Measurements from ENCODE around the gene CLEC4A. TPM values are rescaled to one million over a fixed set of nuclear protein-coding genes. Genes with fewer than 3 reads are reported as not detected.
"Not testable (repeated sequence)": the region's sequence is repeated elsewhere in the genome, so short reads cannot be mapped to it uniquely, and the experiment has no call there.

The CLEC4A gene
- total and polyA plus RNA-seq, 10 donors, result 5.2 to 19.6 (median 9.1) TPM

- peak overlapping the region in 7 of 8 donors; percentile 96 to 99 (median 96) for H3K27ac ChIP-seq
- intact Hi-C loops (cut with DNase I; ENCODE audit: low total_unique reads), result no loop called here
- H3K36me3 ChIP-seq, result peaks cover 0 to 21% (median 4%) of the 10 kb centered on the region in 6 donors
- 1 to 8% (median 7%) methylated on average over 4 of the region's 4 CpGs for WGBS, 5 donors
- H3K4me3 ChIP-seq, result peak overlapping the region; percentile 61 to 89 (median 76)
- H3K9me3 ChIP-seq, result no peaks in the 10 kb centered on the region
- peaks cover 28 to 89% (median 62%) of the 10 kb centered on the region in 6 donors for H3K4me1 ChIP-seq
- DNase-seq, result no peak
- TF ChIP-seq, protein P1, sequence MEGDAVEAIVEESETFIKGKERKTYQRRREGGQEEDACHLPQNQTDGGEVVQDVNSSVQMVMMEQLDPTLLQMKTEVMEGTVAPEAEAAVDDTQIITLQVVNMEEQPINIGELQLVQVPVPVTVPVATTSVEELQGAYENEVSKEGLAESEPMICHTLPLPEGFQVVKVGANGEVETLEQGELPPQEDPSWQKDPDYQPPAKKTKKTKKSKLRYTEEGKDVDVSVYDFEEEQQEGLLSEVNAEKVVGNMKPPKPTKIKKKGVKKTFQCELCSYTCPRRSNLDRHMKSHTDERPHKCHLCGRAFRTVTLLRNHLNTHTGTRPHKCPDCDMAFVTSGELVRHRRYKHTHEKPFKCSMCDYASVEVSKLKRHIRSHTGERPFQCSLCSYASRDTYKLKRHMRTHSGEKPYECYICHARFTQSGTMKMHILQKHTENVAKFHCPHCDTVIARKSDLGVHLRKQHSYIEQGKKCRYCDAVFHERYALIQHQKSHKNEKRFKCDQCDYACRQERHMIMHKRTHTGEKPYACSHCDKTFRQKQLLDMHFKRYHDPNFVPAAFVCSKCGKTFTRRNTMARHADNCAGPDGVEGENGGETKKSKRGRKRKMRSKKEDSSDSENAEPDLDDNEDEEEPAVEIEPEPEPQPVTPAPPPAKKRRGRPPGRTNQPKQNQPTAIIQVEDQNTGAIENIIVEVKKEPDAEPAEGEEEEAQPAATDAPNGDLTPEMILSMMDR (IDR thresholded peaks at IDR 0.05 in 8 of 11, conservative IDR thresholded peaks at IDR 0.05 in 3 of 11), result no peak
- TF ChIP-seq POLR2A (IDR thresholded peaks at IDR 0.05), result no peak
- no peak for TF ChIP-seq POLR2AphosphoS5 (IDR thresholded peaks at IDR 0.05)
- no peaks in the 10 kb centered on the region for H3K27me3 ChIP-seq (replicated peaks in 1 of 7)
Measured at GRCh38 chr12:8082808-8083100, 40.7 kb upstream of the CLEC4A start.

GRCh38 chr12:8084351-8084750 lies 39.1 kb upstream of the CLEC4A start:
- H3K9me3 ChIP-seq; DNase-seq; H3K27me3 ChIP-seq (replicated peaks in 1 of 7); intact Hi-C loops (cut with DNase I; ENCODE audit: low total_unique reads); H3K27ac ChIP-seq: not testable (repeated sequence)
- 63 to 77% (median 65%) methylated on average over 3 of the region's 3 CpGs for WGBS, 5 donors
- Histone ChIP-seq H3K4me1 (peaks cover 41 to 90% (median 76%) of the 10 kb centered on the region in 6 donors), H3K4me3 (peak overlapping the region in 1 of 8 donors; percentile 89), H3K36me3 (peaks cover 0 to 26% (median 5%) of the 10 kb centered on the region in 6 donors)

GRCh38 chr12:8087666-8088065 lies 35.8 kb upstream of the CLEC4A start:
- no peak for TF ChIP-seq POLR2A (IDR thresholded peaks at IDR 0.05)
- TF ChIP-seq, protein P1 (IDR thresholded peaks at IDR 0.05 in 8 of 11, conservative IDR thresholded peaks at IDR 0.05 in 3 of 11), result no peak
- no peak for TF ChIP-seq POLR2AphosphoS5 (IDR thresholded peaks at IDR 0.05)
- peak overlapping the region in 1 of 8 donors; percentile 25 for H3K4me3 ChIP-seq
- intact Hi-C loops (cut with DNase I; ENCODE audit: low total_unique reads), result no loop called here
- no peak for DNase-seq
- H3K36me3 ChIP-seq, result peaks cover 0 to 59% (median 36%) of the 10 kb centered on the region in 6 donors
- WGBS, 5 donors, result 59 to 90% (median 79%) methylated on average over 2 of the region's 2 CpGs
- no peaks in the 10 kb centered on the region for H3K9me3 ChIP-seq
- no peaks in the 10 kb centered on the region for H3K27me3 ChIP-seq (replicated peaks in 1 of 7)
- peaks cover 30 to 74% (median 63%) of the 10 kb centered on the region in 6 donors for H3K4me1 ChIP-seq
- H3K27ac ChIP-seq, result peak overlapping the region in 7 of 8 donors; percentile 2 to 75 (median 68)

- Histone ChIP-seq H3K36me3 (peaks cover 0 to 68% (median 45%) of the 10 kb centered on the region in 6 donors), H3K27me3 (replicated peaks in 1 of 7) (no peaks in the 10 kb centered on the region), H3K27ac (peak overlapping the region; percentile 1 to 75 (median 50)), H3K4me3 (peak overlapping the region in 1 of 8 donors; percentile 12), H3K9me3 (no peaks in the 10 kb centered on the region), H3K4me1 (peaks cover 22 to 65% (median 54%) of the 10 kb centered on the region in 6 donors)
- WGBS, 5 donors, result 15 to 38% (median 22%) methylated on average over 3 of the region's 3 CpGs
- intact Hi-C loops (cut with DNase I; ENCODE audit: low total_unique reads), result no loop called here
- DNase-seq, result no peak
- TF ChIP-seq, protein P1 (IDR thresholded peaks at IDR 0.05 in 8 of 11, conservative IDR thresholded peaks at IDR 0.05 in 3 of 11), result no peak
- TF ChIP-seq POLR2AphosphoS5 (IDR thresholded peaks at IDR 0.05), result peak in 1 of 3 donors; percentile 19
Measured at GRCh38 chr12:8088574-8088973, 34.8 kb upstream of the CLEC4A start.

DNA sequence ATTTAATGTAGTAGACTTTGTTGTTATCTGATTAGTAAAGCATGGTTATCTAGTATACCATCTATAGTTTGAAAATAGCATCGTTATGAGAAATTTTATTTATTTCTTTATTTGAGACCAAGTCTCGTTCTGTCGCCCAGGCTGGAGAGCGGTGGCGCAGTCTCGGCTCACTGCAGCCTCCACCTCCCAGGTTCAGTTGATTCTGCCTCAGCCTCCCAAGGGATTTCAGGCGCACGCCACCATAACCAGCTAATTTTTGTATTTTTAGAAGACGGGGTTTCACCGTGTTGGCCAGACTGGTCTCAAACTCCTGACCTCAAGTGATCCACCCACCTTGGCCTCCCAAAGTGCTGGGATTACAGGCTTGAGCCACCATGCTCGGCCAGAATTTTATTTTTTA lies 34.1 kb upstream of the CLEC4A start:
- H3K27ac ChIP-seq, result peak overlapping the region in 4 of 8 donors; percentile 68 to 75 (median 70)
- H3K4me3 ChIP-seq; intact Hi-C loops (cut with DNase I; ENCODE audit: low total_unique reads); H3K9me3 ChIP-seq; DNase-seq; H3K27me3 ChIP-seq (replicated peaks in 1 of 7): not testable (repeated sequence)
- H3K36me3 ChIP-seq, result peaks cover 0 to 69% (median 52%) of the 10 kb centered on the region in 6 donors
- WGBS, 5 donors, result 82 to 95% (median 89%) methylated on average over 11 of the region's 11 CpGs
- peaks cover 21 to 58% (median 47%) of the 10 kb centered on the region in 6 donors for H3K4me1 ChIP-seq

All from spleen (tissue), 11 donors.